Activated CD8-positive, alpha-beta memory T cell treated with anti-CD3 and anti-CD28 coated beads, Interleukin-2, amount 50 U/mL, for 24 hours (primary cell): Measurements from ENCODE around the gene PCSK5.
"Not testable (repeated sequence)": the region's sequence is repeated elsewhere in the genome, so short reads cannot be mapped to it uniquely, and the experiment has no call there.

Experiments used
- DNase-seq: peaks from one replicate; pipeline ENCODE4 v3.0.0-alpha.2; 2020; ENCODE audit errors: extremely low read depth

Gene PCSK5

GRCh38 chr9:76310991-76311390 lies 420.5 kb downstream of the PCSK5 start:
- no peak for DNase-seq

GRCh38 chr9:76311537-76311936 lies 421.1 kb downstream of the PCSK5 start:
- DNase-seq: no peak

GRCh38 chr9:76313771-76314170 lies 423.3 kb downstream of the PCSK5 start:
- DNase-seq: no peak

GRCh38 chr9:76314321-76314720 lies 423.8 kb downstream of the PCSK5 start:
- no peak for DNase-seq

- DNase-seq: no peak
These were observed 425.6 kb downstream of the PCSK5 start for GRCh38 chr9:76316069-76316468.

GRCh38 chr9:76319466-76319865 lies 429.0 kb downstream of the PCSK5 start:
- DNase-seq: not testable (repeated sequence)

- no peak for DNase-seq
These were observed 430.8 kb downstream of the PCSK5 start for GRCh38 chr9:76321195-76321828.

GRCh38 chr9:76322810-76323209 lies 432.3 kb downstream of the PCSK5 start:
- DNase-seq: no peak

- no peak for DNase-seq
These were observed 433.0 kb downstream of the PCSK5 start for GRCh38 chr9:76323490-76323889.

- DNase-seq: not testable (repeated sequence)
These were observed 433.6 kb downstream of the PCSK5 start for GRCh38 chr9:76324030-76324429.

GRCh38 chr9:76330034-76330433 lies 439.6 kb downstream of the PCSK5 start:
- DNase-seq: no peak

- DNase-seq: no peak
These were observed 442.9 kb downstream of the PCSK5 start for GRCh38 chr9:76333388-76333787.

- no peak for DNase-seq
These were observed 443.5 kb downstream of the PCSK5 start for GRCh38 chr9:76333964-76334363.

- no peak for DNase-seq
These were observed 445.6 kb downstream of the PCSK5 start for GRCh38 chr9:76336027-76336426.

- no peak for DNase-seq
These were observed 447.9 kb downstream of the PCSK5 start for GRCh38 chr9:76338418-76338817.

- DNase-seq: no peak
These were observed 451.1 kb downstream of the PCSK5 start for GRCh38 chr9:76341616-76342015.

GRCh38 chr9:76342201-76342600 lies 451.7 kb downstream of the PCSK5 start:
- DNase-seq: no peak

GRCh38 chr9:76342858-76343257 lies 452.4 kb downstream of the PCSK5 start:
- no peak for DNase-seq

GRCh38 chr9:76349865-76350264 lies 459.4 kb downstream of the PCSK5 start:
- no peak for DNase-seq

GRCh38 chr9:76351006-76351405 lies 460.5 kb downstream of the PCSK5 start:
- DNase-seq: no peak

- no peak for DNase-seq
These were observed 461.6 kb downstream of the PCSK5 start for GRCh38 chr9:76352026-76352620.

- no peak for DNase-seq
These were observed 462.8 kb downstream of the PCSK5 start for GRCh38 chr9:76353280-76353679.

GRCh38 chr9:76354221-76354620 lies 463.7 kb downstream of the PCSK5 start:
- DNase-seq: no peak

GRCh38 chr9:76355886-76356285 lies 465.4 kb downstream of the PCSK5 start:
- no peak for DNase-seq
